ENCODE measurements around the gene SCYL1. TPM values are rescaled to one million over a fixed set of nuclear protein-coding genes. Genes with fewer than 3 reads are reported as not detected.

The SCYL1 gene
- total and polyA plus RNA-seq, 2 of the 4 experiments (the other 2 are of a cell fraction) = 96.4 to 150 TPM

DNA sequence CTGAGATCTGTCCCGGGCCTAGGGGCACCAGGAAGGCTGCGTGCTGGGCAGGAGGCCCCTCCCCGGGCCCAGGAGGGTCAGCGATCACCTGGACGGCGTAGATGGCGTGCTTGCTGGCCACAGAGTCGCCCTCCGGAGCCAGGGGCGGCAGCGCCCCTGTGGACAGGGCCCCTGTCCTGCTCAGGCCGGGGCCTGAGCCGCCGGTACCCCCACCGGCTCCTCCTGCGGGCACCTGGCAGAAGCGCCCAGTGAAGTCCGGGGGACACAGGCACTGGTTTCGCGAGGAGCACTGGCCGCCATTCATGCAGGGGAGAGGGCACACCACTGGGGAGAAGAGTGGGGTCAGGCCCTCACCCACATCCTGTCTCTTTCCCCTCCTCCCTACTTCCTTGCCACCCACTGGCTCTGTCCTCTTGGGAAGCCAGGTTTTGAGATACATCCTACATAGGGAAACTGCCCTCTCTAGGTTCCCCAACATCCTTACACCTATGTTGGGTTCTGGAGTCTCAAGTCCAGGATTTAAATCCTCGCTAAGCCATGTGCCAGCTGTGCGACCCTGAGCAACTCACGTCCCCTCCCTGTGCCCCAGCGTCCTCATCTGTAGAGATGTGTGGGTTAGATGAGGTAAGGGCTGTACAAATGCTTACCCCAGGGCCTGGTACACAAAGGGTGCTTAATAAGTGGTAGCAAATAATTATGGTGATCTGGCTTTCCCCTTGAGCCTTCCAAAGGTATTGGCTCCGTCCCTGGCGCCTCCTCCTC lies 29.4 kb downstream of the SCYL1 start:
- Histone ChIP-seq H3K79me1 (ENCODE audit: low read depth in 1 of 2, low read length in 2 of 2) (peaks cover 16 to 42% of the 10 kb centered on the region in 2 experiments), H3K4ac (ENCODE audit: low read depth, low read length) (peak overlapping the region; percentile 44; the same call in 1 of the 2 replicates), H3K4me1 (ENCODE audit: control insufficient read depth, insufficient read depth, low read length) (peaks cover 27% of the 10 kb centered on the region), H3K9me1 (ENCODE audit: insufficient read depth, low read length) (peaks cover 11% of the 10 kb centered on the region), H3K4me3 (ENCODE audit: insufficient read depth, low read depth, low read length) (no peak overlapping the region), H2BK20ac (ENCODE audit: low read depth, low read length) (no peak overlapping the region), H3K4me2 (ENCODE audit: low read depth, low read length) (no peak overlapping the region), H4K8ac (ENCODE audit: low read depth in 2 of 2, low read length in 2 of 2) (no peak overlapping the region), H2AFZ (replicated peaks; ENCODE audit: low read length, poor library complexity) (peak overlapping the region; percentile 32), H3K14ac (replicated peaks; ENCODE audit: low read depth, low read length) (no peak overlapping the region), H3K27me3 (ENCODE audit: control insufficient read depth, insufficient read depth, low read length) (no peaks in the 10 kb centered on the region), H3K18ac (ENCODE audit: low read depth, low read length) (no peak overlapping the region), H2AK5ac (ENCODE audit: low read depth, low read length) (peak overlapping the region; percentile 70), H2BK120ac (ENCODE audit: low read depth, low read length) (no peak overlapping the region), H4K91ac (ENCODE audit: insufficient read depth, low read depth, low read length) (no peak overlapping the region; the same call in 1 of the 2 replicates), H3K27ac (ENCODE audit: insufficient read depth, low read length) (no peak overlapping the region), H4K5ac (ENCODE audit: low read depth, low read length) (no peak overlapping the region), H3K36me3 (ENCODE audit: control insufficient read depth, insufficient read depth, low read length) (peaks cover 19% of the 10 kb centered on the region; the same call in 1 of the 2 replicates), H3K56ac (ENCODE audit: extremely low read depth, insufficient read depth, low read length) (no peak overlapping the region), H3K23ac (ENCODE audit: low read depth, low read length) (no peak overlapping the region; the same call in 1 of the 2 replicates), H3K9ac (ENCODE audit: low read depth, low read length) (no peak overlapping the region), H2BK5ac (ENCODE audit: low read depth, low read length, poor library complexity, severe bottlenecking) (peak overlapping the region; percentile 18), H2BK15ac (ENCODE audit: low read depth, low read length) (no peak overlapping the region), H3K9me3 (ENCODE audit: control insufficient read depth, insufficient read depth, low read length) (no peaks in the 10 kb centered on the region), H4K20me1 (ENCODE audit: insufficient read depth, low read length) (peaks cover 15% of the 10 kb centered on the region), H2AK9ac (replicated peaks; ENCODE audit: low read depth, low read length, poor library complexity) (no peak overlapping the region)
- TF ChIP-seq ELK1 (IDR thresholded peaks at IDR 0.05; ENCODE audit: borderline replicate concordance, low read depth, low read length) (no peak), NFE2L2 (IDR thresholded peaks at IDR 0.05; ENCODE audit: low read depth, low read length) (no peak)
- POLR2A ChIA-PET (ENCODE audit: unreplicated experiment) = no interaction called here
- intact Hi-C loops (cut with micrococcal nuclease) = no loop called here
- ATAC-seq (ENCODE audit: low read depth) = no peak
- dilution Hi-C loops (cut with HindIII; ENCODE audit: low sequenced_read_pairs, unreplicated experiment) = no loop called here
- DNase-seq = no peak
- 93% methylated on average over 11 of the region's 27 CpGs; no CpG with 5 or more reads in 1 of the 2 experiments for WGBS, 2 experiments (ENCODE audit: extremely low coverage in 2 of 2, insufficient read length in 1 of 2)
- CTCF ChIA-PET = no interaction called here
- in situ Hi-C loops (cut with MboI; ENCODE audit: low sequenced_read_pairs) = no loop called here
- no TSS peak for BruUV-seq (replicated peaks)

Data from IMR-90 (cell line).